MCF 10A (cell line): Measurements from ENCODE around the gene KIF5A. TPM values are rescaled to one million over a fixed set of nuclear protein-coding genes. Genes with fewer than 3 reads are reported as not detected.

Experiments used
- BruUV-seq: library from RNA; stranded (reverse); fragments of 400-500 nt; replicated peaks from 2 replicates; lab custom pipeline; 2021; lab: Mats Ljungman, UMichigan
- CTCF ChIA-PET: fragments of 300-600 bp; sonication (Branson Sonifier 250); formaldehyde crosslinking; extraction: SDS; loops from one replicate; lab custom pipeline; 2021; ENCODE audit warnings: antibody characterized with exemption, inconsistent platforms; lab: Yijun Ruan, JAX
- POLR2A ChIA-PET: fragments of 300-600, 350-650 bp; sonication (Branson Sonifier 250); formaldehyde crosslinking; extraction: SDS; loops from one replicate; lab custom pipeline; 2020; ENCODE audit warnings: antibody characterized with exemption, inconsistent platforms; lab: Yijun Ruan, JAX
- DNase-seq: peaks from one replicate; pipeline ENCODE4 v3.0.0-alpha.2; 2018; ENCODE audit not compliant: unreplicated experiment
- H3K27ac Mint-ChIP-seq: one replicate; pipeline ENCODE4 v1.8.0; 2022; ENCODE audit warnings: mild to moderate bottlenecking, low read depth, mixed read lengths; ENCODE audit not compliant: unreplicated experiment
- H3K27me3 Mint-ChIP-seq: one replicate; pipeline ENCODE4 v1.8.0; 2022; ENCODE audit warnings: mixed read lengths; ENCODE audit not compliant: insufficient read depth, unreplicated experiment
- H3K36me3 Mint-ChIP-seq: one replicate; pipeline ENCODE4 v1.8.0; 2022; ENCODE audit warnings: mild to moderate bottlenecking, moderate library complexity, mixed read lengths; ENCODE audit not compliant: insufficient read depth, unreplicated experiment
- H3K4me1 Mint-ChIP-seq: one replicate; pipeline ENCODE4 v1.8.0; 2022; ENCODE audit warnings: mixed read lengths; ENCODE audit not compliant: insufficient read depth, unreplicated experiment
- H3K4me3 Mint-ChIP-seq: one replicate; pipeline ENCODE4 v1.8.0; 2022; ENCODE audit warnings: mild to moderate bottlenecking, moderate library complexity, mixed read lengths; ENCODE audit not compliant: unreplicated experiment
- H3K9me3 Mint-ChIP-seq: one replicate; pipeline ENCODE4 v1.8.0; 2022; ENCODE audit warnings: mixed read lengths; ENCODE audit not compliant: unreplicated experiment
- CTCF ChIP-seq: fragments of 200-600 bp; IDR thresholded peaks from one replicate; pipeline ENCODE4 v1.8.0; 2022; ENCODE audit warnings: antibody characterized with exemption, mild to moderate bottlenecking; ENCODE audit not compliant: unreplicated experiment
- intact Hi-C: fragments of 100-400 bp; cut with micrococcal nuclease; formaldehyde crosslinking; loops from 2 replicates; pipeline ENCODE4 v1.14.1; 2022
- total RNA-seq: library from RNA; stranded (reverse); gene quantifications from 2 replicates; pipeline ENCODE4 v1.2.3, GENCODE V29; 2022

Gene KIF5A
- total RNA-seq, 1 experiment from 2014 or later, result 0.56 TPM

DNA sequence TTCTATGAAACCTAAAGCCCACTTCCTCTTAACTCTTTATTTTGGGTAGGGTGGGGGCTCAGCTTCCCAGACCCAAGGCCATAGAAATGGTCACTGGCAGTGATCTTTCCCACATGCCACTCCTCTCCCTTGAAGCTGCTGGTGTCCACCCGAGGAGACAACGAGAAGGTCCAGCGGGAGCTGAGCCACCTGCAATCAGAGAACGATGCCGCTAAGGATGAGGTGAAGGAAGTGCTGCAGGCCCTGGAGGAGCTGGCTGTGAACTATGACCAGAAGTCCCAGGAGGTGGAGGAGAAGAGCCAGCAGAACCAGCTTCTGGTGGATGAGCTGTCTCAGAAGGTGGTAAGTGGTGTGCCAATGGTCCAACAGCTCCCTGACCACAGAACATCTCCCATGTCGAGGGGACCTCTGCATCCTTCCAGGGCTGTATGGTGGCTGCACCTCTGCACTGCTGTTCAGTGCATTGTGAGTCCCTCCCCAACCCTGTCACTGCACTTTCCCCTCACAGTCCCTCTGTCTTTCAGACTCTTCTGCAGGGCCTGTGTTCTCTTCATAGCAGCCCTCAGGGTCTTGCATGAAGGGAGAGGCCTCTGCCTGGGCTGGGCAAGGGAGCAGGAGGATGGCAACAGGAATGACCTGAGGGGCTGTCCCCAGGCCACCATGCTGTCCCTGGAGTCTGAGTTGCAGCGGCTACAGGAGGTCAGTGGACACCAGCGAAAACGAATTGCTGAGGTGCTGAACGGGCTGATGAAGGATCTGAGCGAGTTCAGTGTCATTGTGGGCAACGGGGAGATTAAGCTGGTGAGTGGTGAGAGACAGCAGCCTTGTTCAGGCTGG lies 22.3 kb downstream of the KIF5A start:
- intact Hi-C loops, result no loop called here
- BruUV-seq, result no TSS peak
- Mint-ChIP-seq H3K4me1 (no peaks in the 10 kb centered on the region), H3K36me3 (no peaks in the 10 kb centered on the region), H3K4me3 (no peak overlapping the region), H3K9me3 (no peaks in the 10 kb centered on the region), H3K27ac (no peak overlapping the region), H3K27me3 (no peaks in the 10 kb centered on the region)
- TF ChIP-seq CTCF, result no peak
- ChIA-PET POLR2A (interaction anchor here (1.2 kb wide), 1 partner anchor 26 kb away, joined by 3 read pairs; no protein-coding TSS in a partner anchor), CTCF (interaction anchor here (1.0 to 6.7 kb wide), 2 partner anchors 11 to 62 kb away, joined by 3 to 55 read pairs; no protein-coding TSS in a partner anchor)
- no peak for DNase-seq

DNA sequence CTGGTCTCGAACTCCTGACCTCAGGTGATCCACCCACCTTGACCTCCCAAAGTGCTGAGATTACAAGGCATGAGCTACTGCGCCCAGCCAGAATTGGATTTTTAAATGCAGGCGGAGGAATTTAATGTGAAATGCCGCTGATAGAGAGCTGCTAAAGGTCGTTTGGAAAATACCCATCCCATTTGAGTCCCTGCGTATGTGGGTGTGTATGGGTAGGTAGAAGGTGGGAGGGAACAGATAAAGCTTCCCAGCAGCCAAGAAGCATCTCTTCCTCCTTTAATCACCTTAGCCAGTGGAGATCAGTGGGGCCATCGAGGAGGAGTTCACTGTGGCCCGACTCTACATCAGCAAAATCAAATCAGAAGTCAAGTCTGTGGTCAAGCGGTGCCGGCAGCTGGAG lies 25.0 kb downstream of the KIF5A start:
- Mint-ChIP-seq H3K9me3 (no peaks in the 10 kb centered on the region), H3K4me1 (no peaks in the 10 kb centered on the region), H3K27me3 (no peaks in the 10 kb centered on the region), H3K4me3 (no peak overlapping the region), H3K27ac (no peak overlapping the region), H3K36me3 (no peaks in the 10 kb centered on the region)
- BruUV-seq, result no TSS peak
- intact Hi-C loops, result no loop called here
- no peak for TF ChIP-seq CTCF
- POLR2A ChIA-PET, result no interaction called here
- no peak for DNase-seq
- CTCF ChIA-PET, result interaction anchor here (0.6 to 6.7 kb wide), 8 partner anchors 9 to 1385 kb away, joined by 3 to 55 read pairs (median 3); no protein-coding TSS in a partner anchor

GRCh38 chr12:57575771-57576612 lies 26.1 kb downstream of the KIF5A start:
- Mint-ChIP-seq H3K9me3 (no peaks in the 10 kb centered on the region), H3K27me3 (no peaks in the 10 kb centered on the region), H3K36me3 (no peaks in the 10 kb centered on the region), H3K27ac (no peak overlapping the region), H3K4me3 (no peak overlapping the region), H3K4me1 (no peaks in the 10 kb centered on the region)
- ChIA-PET POLR2A (interaction anchor here (0.8 to 0.9 kb wide), 3 partner anchors 30 to 60 kb away, joined by 3 to 6 read pairs (median 3); no protein-coding TSS in a partner anchor), CTCF (interaction anchor here (0.6 to 6.7 kb wide), 8 partner anchors 7 to 159 kb away, joined by 3 to 55 read pairs (median 4); no protein-coding TSS in a partner anchor)
- intact Hi-C loops, result no loop called here
- DNase-seq, result no peak
- TF ChIP-seq CTCF, result no peak
- no TSS peak for BruUV-seq
